ENCODE measurements around the gene PRPF19.

Gene PRPF19

DNA sequence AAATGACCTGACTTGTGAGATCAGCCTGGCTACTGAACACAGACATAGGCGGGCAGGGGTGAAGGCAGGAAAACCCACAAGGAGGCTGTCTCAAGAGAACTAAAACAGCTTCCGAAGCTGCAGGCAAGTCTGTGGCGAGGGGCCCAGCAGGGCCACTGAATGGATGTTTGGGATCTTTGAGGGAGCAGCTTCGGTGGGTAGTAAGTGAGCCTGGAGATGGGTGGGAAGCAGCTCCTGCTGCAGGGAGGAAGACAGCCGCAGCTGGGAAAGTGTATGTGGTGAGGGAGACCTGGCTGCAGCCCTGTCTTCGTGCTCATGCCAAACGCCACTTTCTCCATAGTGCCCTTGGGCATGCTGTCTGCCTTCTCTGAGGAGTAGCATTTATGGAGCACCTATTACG is 61.0 kb downstream of the PRPF19 start:
- Mint-ChIP-seq H3K4me1 (peaks cover 42% of the 10 kb centered on the region), H3K27me3 (peaks cover 5% of the 10 kb centered on the region), H3K4me3 (no peak overlapping the region), H3K36me3 (peaks cover 8% of the 10 kb centered on the region), H3K27ac (no peak overlapping the region), H3K9me3 (peaks cover 1% of the 10 kb centered on the region)
- no peak for DNase-seq
- CTCF ChIA-PET, result interaction anchor here (1.0 to 8.5 kb wide), 2 partner anchors 14 to 54 kb away, joined by 4 to 47 read pairs; no protein-coding TSS in a partner anchor

DNA sequence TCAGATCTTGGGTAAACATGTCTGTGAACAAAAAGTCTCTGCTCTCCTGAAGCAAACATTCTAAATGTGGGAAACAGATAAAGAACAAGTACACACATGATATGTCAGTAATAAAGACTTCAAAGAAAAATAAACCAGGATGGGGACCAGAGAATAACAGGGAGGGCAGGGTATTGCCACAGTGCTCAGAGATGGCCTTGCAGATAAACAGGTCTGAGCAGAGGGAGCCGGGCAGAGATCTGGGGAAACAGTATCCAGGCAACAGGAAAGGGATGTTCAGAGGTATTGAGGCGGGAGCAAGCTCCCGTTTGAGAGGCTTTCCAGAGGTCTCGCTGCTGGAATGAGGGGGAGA is 61.5 kb downstream of the PRPF19 start:
- H3K36me3 Mint-ChIP-seq, result peaks cover 8% of the 10 kb centered on the region
- DNase-seq, result no peak
- peaks cover 1% of the 10 kb centered on the region for H3K9me3 Mint-ChIP-seq
- peaks cover 43% of the 10 kb centered on the region for H3K4me1 Mint-ChIP-seq
- H3K4me3 Mint-ChIP-seq, result peak overlapping the region; percentile 27
- CTCF ChIA-PET, result interaction anchor here (8.5 kb wide), 1 partner anchor 14 kb away, joined by 47 read pairs; no protein-coding TSS in a partner anchor
- H3K27ac Mint-ChIP-seq, result peak overlapping the region; percentile 52
- H3K27me3 Mint-ChIP-seq, result peaks cover 5% of the 10 kb centered on the region

DNA sequence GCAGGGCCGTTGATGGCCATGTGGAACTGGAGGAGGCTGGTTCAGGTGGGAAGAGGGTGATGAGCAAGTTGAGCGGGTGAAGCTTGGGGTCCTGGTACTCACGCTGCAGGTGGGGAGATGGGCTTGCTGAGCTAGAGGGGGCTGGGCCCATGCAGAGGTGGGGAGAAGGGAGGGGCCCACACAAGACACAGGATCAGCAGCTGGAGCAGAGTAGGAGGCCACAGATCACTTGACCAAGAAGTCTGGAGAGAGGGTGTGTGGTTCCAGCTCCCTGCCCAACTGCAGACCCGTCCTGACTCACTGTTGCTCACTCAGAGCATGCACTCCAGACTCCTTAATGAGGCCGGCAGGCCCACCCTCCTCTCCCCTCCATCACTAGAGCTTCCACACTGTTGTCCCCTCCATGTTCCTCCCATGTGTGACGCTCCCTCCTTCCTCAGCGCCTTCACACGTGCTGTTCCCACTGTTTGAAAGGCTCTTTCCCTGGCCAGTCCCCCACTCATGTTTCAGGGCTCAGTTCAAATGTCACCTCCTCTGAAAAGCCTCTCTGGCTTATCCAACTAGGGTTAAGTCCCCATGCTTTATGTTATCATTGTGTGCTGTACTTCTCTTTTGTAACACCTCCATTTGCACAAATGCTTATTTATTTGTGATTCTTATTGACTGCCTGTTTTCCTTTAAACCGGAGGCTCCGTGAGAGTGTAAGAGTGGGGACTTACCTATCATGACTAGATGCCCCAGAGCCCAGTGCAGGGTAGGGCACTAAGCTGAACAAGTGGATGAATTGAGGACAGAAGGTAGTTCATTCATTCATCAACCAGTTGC is 62.1 kb downstream of the PRPF19 start:
- no peak for DNase-seq
- Mint-ChIP-seq H3K27ac (peak overlapping the region; percentile 65), H3K9me3 (peaks cover 1% of the 10 kb centered on the region), H3K27me3 (peaks cover 5% of the 10 kb centered on the region), H3K4me3 (peak overlapping the region; percentile 87), H3K36me3 (peaks cover 8% of the 10 kb centered on the region), H3K4me1 (peaks cover 43% of the 10 kb centered on the region)
- CTCF ChIA-PET, result interaction anchor here (1.0 to 8.5 kb wide), 3 partner anchors 13 to 55 kb away, joined by 3 to 47 read pairs (median 11); no protein-coding TSS in a partner anchor

DNA sequence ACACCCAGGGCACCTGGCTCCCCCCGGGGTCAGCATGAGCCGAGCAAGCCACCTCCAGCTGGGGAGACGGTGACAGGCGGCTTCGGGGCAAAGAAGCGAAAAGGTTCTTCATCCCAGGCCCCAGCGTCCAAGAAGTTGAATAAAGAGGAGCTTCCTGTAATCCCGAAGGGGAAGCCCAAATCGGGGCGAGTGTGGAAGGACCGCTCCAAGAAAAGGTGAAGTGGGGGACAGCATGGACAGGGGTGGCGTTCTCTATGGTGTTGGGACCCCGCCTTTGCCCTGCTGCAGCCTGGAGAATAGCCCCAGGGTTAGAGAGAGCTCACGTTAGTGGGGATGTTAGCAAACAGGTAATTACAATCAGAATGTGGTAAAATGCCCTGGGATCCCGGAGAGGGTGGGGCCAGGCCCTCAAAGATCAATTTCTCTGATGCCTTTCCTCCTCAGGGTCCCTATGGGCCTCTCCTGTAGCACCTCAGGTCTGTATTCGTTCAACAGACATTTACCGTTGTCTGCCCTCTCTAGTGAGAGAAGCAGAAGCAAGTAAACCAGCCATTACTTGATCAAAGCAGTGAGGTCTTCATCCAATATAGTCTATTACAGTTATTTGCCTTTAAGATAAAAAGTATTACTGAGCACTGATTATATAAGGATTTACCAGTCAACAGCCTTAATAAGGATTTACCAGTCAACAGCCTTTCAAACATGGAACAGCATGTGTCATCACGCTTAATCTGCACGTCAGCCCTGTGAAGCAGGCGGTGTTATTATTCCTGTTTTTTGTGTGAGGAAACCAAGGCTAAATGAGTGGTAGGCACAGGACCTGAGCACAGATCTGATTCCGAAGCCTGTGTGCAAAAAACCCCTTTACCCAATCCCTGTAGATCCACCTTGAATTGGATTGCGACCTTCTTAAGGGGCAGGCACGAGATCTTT is 63.5 kb downstream of the PRPF19 start:
- H3K27me3 Mint-ChIP-seq, result peaks cover 5% of the 10 kb centered on the region
- H3K4me1 Mint-ChIP-seq, result peaks cover 43% of the 10 kb centered on the region
- peaks cover 1% of the 10 kb centered on the region for H3K9me3 Mint-ChIP-seq
- H3K27ac Mint-ChIP-seq, result peak overlapping the region; percentile 90
- no peak for DNase-seq
- peak overlapping the region; percentile 87 for H3K4me3 Mint-ChIP-seq
- CTCF ChIA-PET, result interaction anchor here (1.0 to 8.5 kb wide), 3 partner anchors 12 to 56 kb away, joined by 3 to 47 read pairs (median 11); no protein-coding TSS in a partner anchor
- peaks cover 7% of the 10 kb centered on the region for H3K36me3 Mint-ChIP-seq

DNA sequence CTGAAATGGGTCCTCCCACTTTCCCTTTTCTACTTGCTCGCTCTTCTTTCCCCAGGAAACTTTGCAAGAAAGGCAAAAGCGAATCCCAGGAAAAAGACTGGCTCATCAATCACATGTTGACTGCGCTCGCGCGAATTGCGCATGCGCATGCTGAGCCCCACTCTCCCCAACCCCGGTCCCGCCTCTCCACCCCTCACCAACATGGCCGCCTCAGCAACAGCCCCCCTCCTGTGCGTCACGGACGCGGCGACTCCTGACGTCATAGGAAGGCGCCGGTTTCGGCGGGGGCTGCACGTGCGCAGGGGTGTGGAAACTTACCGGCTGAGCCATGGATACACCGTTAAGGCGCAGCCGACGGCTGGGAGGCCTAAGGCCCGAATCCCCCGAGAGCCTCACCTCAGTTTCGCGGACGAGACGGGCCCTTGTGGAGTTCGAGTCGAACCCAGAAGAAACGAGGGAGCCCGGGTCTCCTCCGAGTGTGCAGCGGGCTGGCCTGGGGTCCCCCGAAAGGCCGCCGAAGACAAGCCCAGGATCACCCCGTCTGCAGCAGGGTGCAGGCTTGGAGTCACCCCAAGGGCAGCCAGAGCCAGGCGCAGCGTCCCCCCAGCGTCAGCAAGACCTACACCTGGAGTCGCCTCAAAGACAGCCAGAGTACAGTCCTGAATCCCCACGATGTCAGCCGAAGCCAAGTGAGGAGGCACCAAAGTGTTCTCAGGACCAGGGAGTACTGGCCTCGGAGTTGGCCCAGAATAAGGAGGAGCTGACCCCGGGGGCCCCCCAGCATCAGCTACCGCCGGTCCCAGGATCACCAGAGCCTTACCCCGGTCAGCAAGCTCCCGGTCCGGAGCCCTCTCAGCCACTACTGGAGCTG is 64.4 kb downstream of the PRPF19 start, which contains the start of gene CCDC86:
Gene CCDC86, plus strand, starts transcription at position 317 of the 871 bp plus-strand sequence. Its CDS starts 12 bp downstream, at position 329.
- peaks cover 4% of the 10 kb centered on the region for H3K36me3 Mint-ChIP-seq
- DNase-seq, result peak; percentile 98
- CTCF ChIA-PET, result interaction anchor here (1.0 to 8.5 kb wide), 3 partner anchors 11 to 57 kb away, joined by 3 to 47 read pairs (median 11); no protein-coding TSS in a partner anchor
- H3K4me1 Mint-ChIP-seq, result peaks cover 47% of the 10 kb centered on the region
- H3K9me3 Mint-ChIP-seq, result peaks cover 1% of the 10 kb centered on the region
- H3K27me3 Mint-ChIP-seq, result peaks cover 9% of the 10 kb centered on the region
- peak within 1 kb of the TSS; percentile 90 for H3K27ac Mint-ChIP-seq
- peak within 1 kb of the TSS; percentile 87 for H3K4me3 Mint-ChIP-seq
